HG02678 (cell line): ENCODE data around the gene PYGB.

Source experiments
- ATAC-seq: cut with Tn5 transposase; IDR thresholded peaks from one replicate; pipeline ENCODE4 v1.9.1; 2021; ENCODE audit warnings: mild to moderate bottlenecking, moderate library complexity; ENCODE audit not compliant: unreplicated experiment

The PYGB gene

DNA sequence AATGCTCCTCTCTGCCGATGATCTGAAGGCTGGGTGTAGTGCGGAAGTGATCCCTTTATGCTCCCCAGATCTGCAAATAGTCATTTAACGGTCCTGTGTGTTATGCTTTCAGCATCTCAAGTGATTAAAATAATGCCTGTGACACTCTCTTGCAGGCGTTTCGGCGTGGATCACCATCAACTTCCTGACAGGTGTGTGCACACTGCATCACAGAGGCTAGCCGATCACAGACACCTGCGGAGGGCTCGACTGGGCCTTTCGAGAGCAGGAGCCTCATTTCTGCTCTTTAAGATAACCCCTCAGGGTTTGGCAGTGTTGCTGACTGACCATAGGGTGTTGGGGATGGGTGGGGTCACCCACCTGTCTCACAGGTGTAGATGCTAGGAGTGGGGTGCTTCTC lies 32.4 kb upstream of the PYGB start:
- ATAC-seq = no peak

DNA sequence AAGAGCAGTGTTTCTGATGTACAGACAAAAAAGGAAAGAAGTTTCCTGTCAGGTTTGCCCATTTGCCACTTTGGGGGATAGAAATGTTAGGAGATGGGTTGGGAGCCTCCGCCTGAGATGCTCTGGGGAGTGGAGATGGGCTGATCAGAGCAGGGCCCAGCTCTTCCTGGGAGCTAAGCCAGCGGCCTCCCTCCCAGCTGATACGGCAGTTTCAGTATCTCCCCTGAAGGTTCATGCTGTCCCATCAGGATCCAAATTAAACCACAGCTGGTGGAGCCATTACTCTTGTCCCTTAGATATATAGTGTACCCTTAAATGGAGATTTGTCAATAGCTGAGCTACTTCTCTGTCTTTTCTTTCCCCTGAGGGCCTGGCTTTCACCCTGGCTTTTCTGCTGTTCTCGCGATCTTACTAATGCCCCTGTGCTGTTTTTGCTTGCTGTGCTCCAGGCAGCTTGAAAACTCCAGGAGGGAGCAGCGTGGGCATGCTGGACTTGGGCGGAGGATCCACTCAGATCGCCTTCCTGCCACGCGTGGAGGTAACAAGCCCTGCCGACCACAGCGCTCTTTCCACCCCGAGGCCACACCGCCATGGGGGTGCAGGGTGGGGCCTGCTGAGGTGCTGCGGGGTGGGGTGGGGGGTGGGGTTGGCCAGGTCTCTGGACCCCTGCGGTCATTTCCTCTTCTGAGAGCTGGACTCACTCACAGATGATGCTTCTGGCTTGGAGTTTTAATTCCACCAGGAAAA lies 31.5 kb upstream of the PYGB start:
- no peak for ATAC-seq

DNA sequence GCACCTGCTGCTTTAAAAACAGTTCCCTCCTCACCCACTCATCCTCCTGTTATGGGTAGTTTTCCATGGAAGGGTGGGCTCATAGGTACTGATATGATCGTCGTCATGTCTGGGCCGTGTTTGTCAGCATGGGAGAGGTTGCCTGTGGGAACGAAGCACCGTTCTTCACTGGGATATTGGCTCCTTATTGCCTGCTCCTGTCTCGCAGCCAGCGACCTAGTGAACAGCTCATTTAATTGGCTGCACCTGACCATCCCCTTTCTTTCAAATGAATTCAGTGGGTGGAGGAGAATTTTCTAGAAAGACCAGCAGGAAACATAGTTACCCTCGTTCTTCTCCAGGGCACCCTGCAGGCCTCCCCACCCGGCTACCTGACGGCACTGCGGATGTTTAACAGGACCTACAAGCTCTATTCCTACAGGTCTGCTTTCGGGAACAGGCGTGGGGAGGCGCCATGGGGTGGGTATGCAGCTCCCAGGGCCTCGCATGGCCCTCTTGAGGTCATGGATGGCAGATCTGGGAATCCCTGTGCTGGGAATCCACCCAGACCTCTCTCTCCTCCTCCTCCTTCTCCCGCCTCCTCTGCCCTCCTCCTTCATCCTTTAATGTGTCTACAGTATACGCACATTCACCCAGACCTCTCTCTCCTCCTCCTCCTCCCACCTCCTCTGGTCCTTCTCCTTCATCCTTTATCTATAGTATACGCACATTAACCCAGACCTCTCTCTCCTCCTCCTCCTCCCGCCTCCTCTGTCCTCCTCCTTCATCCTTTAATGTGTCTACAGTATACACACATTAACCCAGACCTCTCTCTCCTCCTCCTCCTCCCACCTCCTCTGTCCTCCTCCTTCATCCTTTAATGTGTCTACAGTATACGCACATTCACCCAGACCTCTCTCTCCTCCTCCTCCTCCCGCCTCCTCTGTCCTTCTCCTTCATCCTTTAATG lies 30.4 kb upstream of the PYGB start:
- ATAC-seq = no peak

DNA sequence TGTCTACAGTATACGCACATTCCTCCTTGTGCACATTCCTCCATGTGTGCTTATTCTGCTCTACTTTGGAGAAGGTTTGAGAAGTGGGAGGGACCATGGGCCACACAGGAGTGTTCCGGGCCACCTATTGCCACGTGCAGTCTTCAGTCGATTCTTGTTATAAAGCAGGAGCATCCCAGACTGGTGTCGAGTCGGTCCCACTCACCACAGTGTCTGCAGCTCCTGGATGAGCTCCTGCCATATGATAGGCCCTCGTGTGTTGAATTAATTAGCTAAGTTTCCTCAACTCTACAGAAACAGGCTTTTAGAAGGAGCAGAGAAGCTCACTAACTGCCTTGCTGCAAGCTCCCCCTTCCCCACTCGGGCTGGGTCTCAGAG lies 29.8 kb upstream of the PYGB start:
- no peak for ATAC-seq

DNA sequence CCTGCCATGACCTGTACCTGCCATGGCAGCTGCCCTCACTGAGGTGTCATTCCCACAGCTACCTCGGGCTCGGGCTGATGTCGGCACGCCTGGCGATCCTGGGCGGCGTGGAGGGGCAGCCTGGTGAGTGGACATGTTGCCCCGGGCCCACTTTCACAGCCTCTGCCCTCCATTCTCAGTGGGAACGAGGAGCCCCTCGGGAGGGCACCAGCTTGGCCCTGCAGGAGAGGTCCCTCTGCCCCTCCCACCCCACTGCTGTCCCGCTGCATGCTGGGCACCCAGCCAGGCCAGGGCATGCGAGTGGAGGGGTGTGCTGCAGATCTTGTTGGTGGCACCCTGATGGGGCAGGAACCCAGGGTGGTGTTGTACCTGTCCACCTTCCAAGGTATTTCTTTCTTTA lies 29.4 kb upstream of the PYGB start:
- no peak for ATAC-seq

DNA sequence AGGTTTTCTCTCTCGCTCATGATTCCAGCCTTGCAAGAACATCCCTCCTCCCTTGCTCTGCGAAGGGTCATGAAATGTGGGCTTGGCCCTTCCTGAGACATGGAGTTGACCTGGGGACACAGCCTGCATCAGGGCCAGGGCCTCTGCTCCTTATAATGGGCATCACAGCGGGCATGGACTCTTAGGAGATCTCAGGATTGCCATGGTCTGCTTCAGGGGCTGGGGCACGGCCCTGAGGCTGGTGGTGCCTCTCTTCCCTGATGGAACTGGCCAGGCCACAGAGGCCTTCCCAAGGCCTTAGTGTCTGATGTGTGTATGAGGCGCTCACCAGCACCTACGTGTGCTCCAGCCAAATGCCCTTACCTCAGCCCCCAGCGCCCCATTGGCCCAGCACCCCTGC lies 28.5 kb upstream of the PYGB start:
- ATAC-seq = no peak

DNA sequence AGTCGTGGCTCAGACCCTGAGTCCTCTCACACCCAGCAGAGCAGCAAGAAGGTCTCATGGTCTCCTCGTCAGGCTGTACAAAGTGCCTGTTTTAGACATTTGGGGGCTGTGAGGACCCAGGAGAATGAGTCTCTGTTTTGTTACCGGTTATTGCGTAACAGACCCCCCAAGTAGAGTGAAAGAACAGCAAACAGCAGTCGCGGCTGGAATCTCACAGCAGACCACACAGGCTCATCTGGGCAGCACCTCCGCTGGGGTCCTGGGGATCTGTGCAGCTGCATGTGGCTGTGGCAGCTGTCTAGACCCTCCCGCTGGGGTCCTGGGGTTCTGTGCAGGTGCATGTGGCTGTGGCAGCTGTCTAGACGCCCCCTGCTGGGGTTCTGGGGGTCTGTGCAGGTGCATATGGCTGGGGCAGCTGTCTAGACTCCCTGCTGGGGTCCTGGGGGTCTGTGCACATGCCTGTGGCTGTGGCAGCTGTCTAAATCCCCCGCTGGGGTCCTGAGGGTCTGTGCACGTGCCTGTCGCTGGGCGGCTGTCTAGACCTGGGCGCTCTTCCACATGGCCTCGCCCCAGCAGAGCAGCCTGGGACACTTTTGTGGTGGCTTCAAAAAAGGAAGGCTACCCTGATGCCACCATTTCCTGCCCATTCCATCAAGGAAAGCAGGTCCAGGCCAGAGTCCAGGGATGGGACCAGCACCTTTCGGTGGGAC lies 27.7 kb upstream of the PYGB start:
- no peak for ATAC-seq

DNA sequence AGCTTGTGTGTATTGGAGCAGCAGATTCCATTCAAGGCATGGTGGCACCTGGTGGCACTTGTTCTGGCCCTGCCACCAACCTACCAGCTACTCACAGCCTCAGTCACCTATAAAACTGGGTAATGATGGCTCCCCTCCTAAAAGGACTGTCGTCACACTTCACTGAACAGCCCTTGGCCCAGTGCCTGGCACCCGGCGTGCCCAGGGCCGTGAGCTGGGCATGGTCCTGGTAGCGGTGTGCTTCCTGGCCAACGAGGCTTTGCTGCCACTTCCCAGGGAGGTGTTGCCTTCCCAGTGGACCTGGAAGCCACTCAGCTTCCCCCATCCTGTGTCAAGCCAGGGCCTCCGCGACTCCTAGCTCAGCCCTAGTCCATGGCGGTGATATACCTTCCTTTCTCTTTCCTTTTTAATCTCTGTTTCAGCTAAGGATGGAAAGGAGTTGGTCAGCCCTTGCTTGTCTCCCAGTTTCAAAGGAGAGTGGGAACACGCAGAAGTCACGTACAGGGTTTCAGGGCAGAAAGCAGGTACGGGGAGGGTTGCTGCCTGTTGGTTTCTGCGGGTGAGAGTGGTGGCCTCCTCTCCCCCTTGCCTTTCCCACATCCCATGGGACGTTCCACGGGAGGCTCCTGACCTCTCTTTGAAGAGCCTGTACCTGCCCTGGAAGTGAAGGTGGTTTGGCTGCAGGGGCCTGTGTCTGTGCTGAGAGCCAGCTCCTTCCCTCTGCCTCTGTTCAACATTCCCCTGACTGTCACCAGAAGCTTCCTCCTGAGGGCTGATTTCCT lies 26.9 kb upstream of the PYGB start:
- ATAC-seq = no peak

DNA sequence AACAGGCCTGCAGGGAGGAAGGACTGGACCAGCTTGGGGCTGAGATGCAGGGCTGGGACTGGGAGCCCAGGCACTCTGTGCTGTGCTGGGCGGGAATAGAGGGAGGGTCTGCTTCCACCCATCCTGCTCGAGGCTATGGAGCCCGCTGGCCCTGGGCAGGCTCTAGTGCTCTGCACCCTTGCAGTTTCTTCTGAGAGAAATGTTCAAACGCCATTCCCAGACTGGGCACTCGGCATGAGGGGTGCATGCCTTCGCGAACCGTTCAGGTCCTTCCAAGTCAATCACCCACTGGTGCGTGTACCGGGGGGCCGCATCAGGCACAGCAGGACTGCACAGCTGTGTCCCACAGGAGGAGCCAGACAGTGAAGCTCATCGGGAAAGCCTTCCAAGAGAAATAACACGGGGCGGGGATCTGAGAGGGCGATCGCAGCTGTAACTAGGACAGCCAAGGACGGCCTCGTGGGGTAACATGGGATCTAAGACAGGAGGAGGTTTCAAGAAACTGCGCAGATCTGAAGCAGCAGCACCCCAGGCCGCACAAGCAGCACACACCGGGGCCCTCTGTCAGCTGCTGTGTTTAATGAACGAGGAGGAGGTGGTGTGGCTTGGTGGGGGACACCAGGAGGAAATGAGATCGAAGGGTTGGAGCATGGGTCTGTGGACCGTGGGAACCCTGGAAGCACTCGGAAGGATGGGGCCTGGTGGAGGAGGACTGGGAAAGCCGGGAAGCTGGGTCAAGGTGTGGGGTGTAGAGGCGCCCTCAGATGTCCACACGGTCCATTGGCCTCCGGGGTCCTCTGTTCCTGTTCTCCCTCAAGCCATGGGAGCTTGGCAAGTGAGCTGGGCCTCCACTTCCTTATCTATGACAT lies 26.1 kb upstream of the PYGB start:
- ATAC-seq = no peak

DNA sequence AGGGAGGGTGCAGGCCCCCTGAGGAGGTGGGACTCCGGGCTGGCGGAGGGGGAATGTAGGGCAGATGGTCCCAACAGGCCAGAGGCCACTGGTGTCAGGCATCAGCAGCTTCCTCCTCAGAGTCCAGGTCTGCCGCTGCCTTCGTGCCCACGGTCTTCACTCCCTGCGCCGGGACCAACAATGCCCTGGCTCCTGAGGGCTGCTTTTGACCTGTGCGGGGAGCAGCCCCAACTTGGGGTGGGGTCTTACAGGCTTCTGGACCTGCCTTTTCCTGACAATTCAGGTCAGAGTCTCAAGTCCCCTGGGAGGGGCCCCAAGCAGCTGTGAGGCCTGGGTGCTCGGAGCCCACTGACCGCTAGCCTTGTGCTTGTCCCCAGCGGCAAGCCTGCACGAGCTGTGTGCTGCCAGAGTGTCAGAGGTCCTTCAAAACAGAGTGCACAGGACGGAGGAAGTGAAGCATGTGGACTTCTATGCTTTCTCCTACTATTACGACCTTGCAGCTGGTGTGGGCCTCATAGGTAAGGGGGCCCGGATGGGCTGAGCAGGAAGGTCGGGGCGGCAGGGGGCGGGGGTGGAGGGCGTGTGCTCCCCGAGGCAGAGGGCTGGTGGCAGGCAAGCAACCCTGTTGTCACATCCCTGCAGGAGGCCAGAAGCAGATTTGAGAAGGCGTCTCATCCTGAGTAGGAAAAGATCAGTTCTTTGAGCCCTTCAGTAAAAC lies 25.3 kb upstream of the PYGB start:
- no peak for ATAC-seq

DNA sequence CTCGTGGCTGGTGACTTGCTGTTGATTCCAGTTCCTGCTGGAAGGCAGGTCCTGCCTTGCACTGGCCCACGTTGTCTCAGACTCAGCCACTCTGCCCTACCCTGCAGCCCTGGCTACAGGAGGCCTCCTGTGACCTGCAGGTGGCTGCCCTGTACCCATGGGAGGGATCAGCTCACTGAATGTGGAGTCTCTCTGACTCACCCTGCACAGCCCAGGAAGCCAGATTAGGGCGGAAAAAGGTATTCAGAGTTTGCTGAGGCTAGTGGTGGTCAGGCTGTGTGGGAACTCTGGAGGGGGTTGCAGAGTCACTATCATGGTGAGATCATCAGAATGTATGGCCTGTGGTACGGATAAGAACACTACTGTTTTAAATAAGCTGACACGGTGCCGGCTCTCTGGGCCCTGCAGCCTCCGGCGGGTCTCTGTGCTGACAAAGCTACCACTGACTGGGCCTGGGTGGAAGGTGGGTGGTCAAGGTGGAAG lies 24.7 kb upstream of the PYGB start:
- ATAC-seq = no peak

DNA sequence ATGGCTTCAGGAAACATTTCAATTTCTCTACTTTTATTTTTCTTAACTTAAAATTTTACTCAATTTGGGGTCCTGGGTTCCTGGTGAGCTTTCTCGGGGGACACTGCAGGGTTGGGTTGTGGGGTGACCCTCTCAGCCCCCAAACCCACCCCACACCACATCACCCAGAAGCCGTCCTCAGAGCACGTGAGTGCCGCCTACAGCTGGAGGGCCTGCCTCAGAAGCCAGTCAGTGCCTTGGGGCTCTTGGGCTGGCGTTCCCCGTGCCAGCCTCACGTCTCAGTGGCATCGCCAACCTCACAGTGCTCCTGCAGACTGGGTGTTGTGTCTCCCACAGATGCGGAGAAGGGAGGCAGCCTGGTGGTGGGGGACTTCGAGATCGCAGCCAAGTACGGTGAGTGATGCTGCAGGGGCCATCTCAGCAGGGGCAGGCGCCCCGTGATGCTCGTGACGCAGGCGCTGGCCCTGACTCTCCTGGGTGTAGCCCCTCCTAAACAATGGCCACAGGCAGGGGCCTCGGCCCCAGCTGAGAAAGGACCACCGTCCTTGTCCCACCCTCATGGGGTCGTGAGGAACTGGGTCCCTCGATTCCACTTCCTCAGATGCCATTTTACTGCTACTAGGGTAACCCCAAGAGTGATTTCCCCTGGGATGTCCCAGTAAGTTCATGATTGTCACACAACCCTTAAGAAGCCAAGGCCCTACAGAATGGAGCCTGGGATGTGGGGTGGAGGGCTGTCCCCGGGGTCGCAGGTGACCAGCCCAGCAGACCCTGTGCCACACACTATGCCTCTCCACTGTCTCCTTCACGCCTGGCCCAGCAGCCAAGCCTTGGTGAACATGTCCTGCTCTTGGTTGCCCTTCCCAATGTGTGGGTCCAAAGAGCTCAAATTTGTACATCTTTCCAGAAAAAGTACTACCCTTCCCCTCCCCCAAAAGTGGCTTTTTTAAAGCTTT lies 23.8 kb upstream of the PYGB start:
- ATAC-seq = no peak

DNA sequence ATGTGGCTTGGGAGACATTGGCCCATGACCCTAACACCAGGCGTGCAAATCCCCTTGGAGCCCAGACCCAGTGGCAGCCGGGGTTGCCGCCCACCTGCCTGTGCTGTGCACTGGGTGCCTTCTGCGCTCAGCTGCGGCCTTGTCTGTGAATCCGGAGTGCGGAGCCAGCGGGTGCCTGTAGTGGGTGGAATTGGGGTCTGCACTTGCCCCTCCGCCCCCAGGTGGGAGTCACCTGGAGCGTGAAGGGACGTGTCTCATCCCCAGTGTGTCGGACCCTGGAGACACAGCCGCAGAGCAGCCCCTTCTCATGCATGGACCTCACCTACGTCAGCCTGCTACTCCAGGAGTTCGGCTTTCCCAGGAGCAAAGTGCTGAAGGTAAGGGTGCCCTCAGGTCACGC lies 22.9 kb upstream of the PYGB start:
- ATAC-seq = no peak

DNA sequence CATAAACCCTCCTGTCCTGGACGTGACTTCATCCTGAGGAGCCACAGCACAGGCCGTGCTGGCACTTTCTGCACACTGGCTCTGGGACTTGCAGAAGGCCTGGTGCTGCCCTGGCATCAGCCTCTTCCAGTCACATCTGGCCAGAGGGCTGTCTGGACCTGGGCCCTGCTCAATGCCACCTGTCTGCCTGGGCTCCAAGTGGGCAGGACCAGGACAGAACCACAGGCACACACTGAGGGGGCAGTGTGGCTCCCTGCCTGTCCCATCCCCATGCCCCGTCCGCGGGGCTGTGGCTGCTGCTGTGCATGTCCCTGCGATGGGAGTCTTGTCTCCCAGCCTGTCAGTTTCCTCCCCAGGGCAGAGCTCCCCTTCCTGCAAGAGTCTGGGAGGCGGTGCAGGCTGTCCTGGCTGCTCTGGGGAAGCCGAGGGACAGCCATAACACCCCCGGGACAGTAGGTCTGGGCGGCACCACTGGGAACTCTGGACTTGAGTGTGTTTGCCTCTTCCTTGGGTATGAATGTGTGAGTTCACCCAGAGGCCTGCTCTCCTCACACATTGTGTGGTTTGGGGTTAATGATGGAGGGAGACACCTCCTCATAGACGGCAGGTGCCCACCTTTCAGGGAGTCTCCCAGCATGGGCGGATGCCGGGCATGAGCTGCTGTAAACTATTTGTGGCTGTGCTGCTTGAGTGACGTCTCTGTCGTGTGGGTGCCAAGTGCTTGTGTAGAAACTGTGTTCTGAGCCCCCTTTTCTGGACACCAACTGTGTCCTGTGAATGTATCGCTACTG lies 22.0 kb upstream of the PYGB start:
- no peak for ATAC-seq

DNA sequence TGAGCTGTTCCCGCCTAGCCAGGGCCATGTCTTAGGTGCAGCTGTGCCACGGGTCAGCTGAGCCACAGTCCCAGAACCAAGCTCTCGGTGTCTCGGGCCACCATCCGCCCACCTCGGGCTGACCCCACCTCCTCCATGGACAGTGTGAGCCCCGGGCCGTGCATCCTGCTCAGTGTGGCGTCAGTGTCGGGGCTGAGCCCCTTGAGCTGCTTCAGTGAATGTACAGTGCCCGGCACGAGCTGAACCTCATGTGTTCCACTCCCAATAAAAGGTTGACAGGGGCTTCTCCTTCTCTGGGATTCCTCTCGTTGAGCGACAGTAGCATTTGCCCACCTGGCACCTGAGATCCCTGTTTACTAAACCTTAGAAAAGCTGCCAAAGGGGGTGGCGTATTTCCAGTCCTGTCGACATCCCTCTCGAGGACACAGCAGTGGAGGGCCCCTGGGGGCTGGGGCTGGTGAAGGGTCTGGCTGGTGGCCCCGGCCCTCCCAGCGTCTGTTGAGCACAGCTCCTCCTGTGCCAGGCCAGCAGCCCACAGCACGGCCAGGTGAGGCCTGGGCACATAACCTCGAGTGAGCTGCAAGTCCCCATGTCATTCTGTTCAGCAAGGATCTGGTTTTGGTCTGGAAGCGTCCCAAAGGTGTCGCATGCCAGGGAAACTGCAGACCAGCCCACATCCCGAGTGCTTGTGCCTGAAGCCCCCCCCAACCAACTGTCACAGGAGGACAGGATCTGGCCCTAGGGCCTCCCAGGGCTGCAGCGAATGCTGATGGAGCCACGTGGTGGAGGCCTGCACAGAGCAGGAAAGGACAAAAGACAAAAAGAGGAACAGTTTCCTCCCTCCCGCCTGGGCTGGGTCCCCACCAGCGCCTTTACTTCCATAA lies 21.2 kb upstream of the PYGB start:
- ATAC-seq = no peak

DNA sequence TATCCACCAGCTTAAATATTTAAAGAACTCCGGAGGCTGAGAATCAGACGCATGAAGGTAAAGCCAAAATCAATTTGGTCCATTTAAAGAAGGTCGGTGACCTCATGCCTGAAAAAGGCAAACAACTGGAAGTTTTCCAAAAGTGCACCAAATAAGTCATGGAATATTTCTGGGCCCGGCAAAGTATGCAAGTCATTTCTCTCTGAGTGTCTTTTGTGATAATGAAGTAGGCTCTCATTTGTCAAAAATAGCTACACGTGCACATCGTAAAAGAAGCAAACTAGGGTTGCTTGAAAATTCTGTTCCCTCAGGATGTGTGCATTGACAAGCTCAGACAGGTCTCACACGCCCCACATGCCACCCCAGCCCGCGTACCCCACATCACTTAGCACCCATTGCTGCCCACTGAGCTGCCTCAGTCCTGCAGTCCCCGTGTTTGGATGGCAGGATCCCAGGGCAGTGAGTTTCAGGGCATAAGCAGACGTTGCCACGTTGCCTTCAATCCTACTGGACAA lies 20.5 kb upstream of the PYGB start:
- ATAC-seq = no peak
